ENCODE measurements around the gene TP63.

DNA sequence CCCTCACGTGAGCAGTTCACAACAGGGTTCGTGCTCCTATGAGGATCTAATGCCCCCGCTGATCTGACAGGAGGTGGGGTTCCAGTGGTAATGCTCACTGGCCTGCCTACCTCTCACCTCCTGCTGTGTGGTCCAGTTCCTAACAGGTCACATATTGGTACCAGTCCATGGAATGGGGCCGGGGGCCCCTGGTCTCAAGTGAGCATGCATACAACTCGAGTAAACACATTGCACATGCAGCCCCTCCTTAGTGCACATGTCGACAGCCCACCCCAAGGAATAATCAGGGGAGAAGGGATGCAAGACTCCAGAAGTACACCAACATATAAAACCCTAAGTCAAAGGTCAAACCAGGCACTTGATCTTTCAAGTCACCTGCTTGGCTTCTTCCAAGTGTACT is 127.0 kb downstream of the TP63 start:
- TF ChIP-seq, protein P1, sequence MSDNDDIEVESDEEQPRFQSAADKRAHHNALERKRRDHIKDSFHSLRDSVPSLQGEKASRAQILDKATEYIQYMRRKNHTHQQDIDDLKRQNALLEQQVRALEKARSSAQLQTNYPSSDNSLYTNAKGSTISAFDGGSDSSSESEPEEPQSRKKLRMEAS (IDR thresholded peaks at IDR 0.05; ENCODE audit: low read depth, low read length), result no peak
- TF ChIP-seq, protein P2, sequence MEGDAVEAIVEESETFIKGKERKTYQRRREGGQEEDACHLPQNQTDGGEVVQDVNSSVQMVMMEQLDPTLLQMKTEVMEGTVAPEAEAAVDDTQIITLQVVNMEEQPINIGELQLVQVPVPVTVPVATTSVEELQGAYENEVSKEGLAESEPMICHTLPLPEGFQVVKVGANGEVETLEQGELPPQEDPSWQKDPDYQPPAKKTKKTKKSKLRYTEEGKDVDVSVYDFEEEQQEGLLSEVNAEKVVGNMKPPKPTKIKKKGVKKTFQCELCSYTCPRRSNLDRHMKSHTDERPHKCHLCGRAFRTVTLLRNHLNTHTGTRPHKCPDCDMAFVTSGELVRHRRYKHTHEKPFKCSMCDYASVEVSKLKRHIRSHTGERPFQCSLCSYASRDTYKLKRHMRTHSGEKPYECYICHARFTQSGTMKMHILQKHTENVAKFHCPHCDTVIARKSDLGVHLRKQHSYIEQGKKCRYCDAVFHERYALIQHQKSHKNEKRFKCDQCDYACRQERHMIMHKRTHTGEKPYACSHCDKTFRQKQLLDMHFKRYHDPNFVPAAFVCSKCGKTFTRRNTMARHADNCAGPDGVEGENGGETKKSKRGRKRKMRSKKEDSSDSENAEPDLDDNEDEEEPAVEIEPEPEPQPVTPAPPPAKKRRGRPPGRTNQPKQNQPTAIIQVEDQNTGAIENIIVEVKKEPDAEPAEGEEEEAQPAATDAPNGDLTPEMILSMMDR (IDR thresholded peaks at IDR 0.05; ENCODE audit: low read depth, low read length), result no peak
- TF ChIP-seq POLR2A (IDR thresholded peaks at IDR 0.05; ENCODE audit: extremely low read depth, insufficient read length) (no peak), MYC (IDR thresholded peaks at IDR 0.05; ENCODE audit: low read depth, low read length) (no peak)
